T-cell (primary cell): Measurements from ENCODE around the gene CCL13. TPM values are rescaled to one million over a fixed set of nuclear protein-coding genes. Genes with fewer than 3 reads are reported as not detected.

ENCODE experiments used
- ATAC-seq, 4 experiments: fragments of 200-7000 bp in 3 of 4; fragments of 150-1000 bp in 1 of 4; cut with Tn5 transposase; replicated peaks in 1 of 4; 1 replicate in 3 of 4; 2 replicates in 1 of 4; pipeline ENCODE4 v1.10.0; 2021; ENCODE audit warnings: moderate library complexity in 3 of 4, mild to moderate bottlenecking in 2 of 4, moderate number of reproducible peaks in 1 of 4
- CTCF ChIA-PET, 2 donors: fragments of 300-600 bp; sonication (Branson Sonifier 250); formaldehyde crosslinking; loops; one replicate each; lab custom pipeline; 2022; ENCODE audit warnings: antibody characterized with exemption in 2 of 2; lab: Charles Lee
- POLR2A ChIA-PET, 2 donors: fragments of 300-600 bp; sonication (Branson Sonifier 250); formaldehyde crosslinking; loops; one replicate each; lab custom pipeline; 2022; ENCODE audit warnings: antibody characterized with exemption in 2 of 2; lab: Charles Lee
- DNase-seq, 35 experiments: peaks; one replicate each; pipeline versions ENCODE4 v3.0.0 to v3.0.0-alpha.2; 2013 to 2023
- H3K27ac ChIP-seq: one replicate; pipeline ENCODE4 v1.5.1; 2013; ENCODE audit warnings: low read length
- H3K27me3 ChIP-seq, 2 experiments: replicated peaks in 1 of 2; 1 replicate in 1 of 2; 2 replicates in 1 of 2; pipeline versions ENCODE4 v1.6.1 to v1.7.0; 2013; ENCODE audit warnings: low read length in 1 of 2, mixed read lengths in 1 of 2; ENCODE audit not compliant: control insufficient read depth in 2 of 2, insufficient read depth in 2 of 2; ENCODE audit errors: extremely low read depth in 1 of 2
- H3K36me3 ChIP-seq, 2 donors: 1 replicate in 1 of 2; 2 replicates in 1 of 2; pipeline versions ENCODE4 v1.6.1 to v1.7.0; 2013; ENCODE audit warnings: low read length in 1 of 2; ENCODE audit not compliant: control insufficient read depth in 2 of 2, insufficient read depth in 1 of 2; ENCODE audit errors: extremely low read depth in 1 of 2
- H3K4me1 ChIP-seq, 2 experiments: 1 replicate in 1 of 2; 2 replicates in 1 of 2; pipeline versions ENCODE4 v1.6.1 to v1.7.0; 2013; ENCODE audit warnings: low read length in 2 of 2, mixed read lengths in 1 of 2; ENCODE audit not compliant: insufficient read depth in 2 of 2, control insufficient read depth in 1 of 2; ENCODE audit errors: extremely low read depth in 1 of 2
- H3K4me3 ChIP-seq, 2 donors: 1 replicate in 1 of 2; 2 replicates in 1 of 2; pipeline versions ENCODE4 v1.5.1 to v1.7.0; 2013; ENCODE audit warnings: mild to moderate bottlenecking in 2 of 2, low read length in 1 of 2, moderate library complexity in 1 of 2; ENCODE audit not compliant: control insufficient read depth in 1 of 2; ENCODE audit errors: extremely low read depth in 1 of 2
- H3K9me3 ChIP-seq: 2 replicates; pipeline ENCODE4 v1.7.0; 2013
- H3K27ac Mint-ChIP-seq, 2 donors: one replicate each; pipeline ENCODE4 v1.8.0; 2020 to 2021; ENCODE audit warnings: mild to moderate bottlenecking in 2 of 2, mixed read lengths in 2 of 2
- H3K27me3 Mint-ChIP-seq, 2 donors: one replicate each; pipeline ENCODE4 v1.8.0; 2021 to 2022; ENCODE audit warnings: mixed read lengths in 2 of 2
- H3K36me3 Mint-ChIP-seq: one replicate; pipeline ENCODE4 v1.8.0; 2021; ENCODE audit warnings: mixed read lengths
- H3K4me1 Mint-ChIP-seq, 3 donors: one replicate each; pipeline ENCODE4 v1.8.0; 2020 to 2022; ENCODE audit warnings: mixed read lengths in 3 of 3, mild to moderate bottlenecking in 1 of 3
- H3K4me3 Mint-ChIP-seq, 3 donors: one replicate each; pipeline ENCODE4 v1.8.0; 2020 to 2022; ENCODE audit warnings: mild to moderate bottlenecking in 3 of 3, mixed read lengths in 3 of 3, moderate library complexity in 3 of 3
- H3K9me3 Mint-ChIP-seq, 3 donors: one replicate each; pipeline ENCODE4 v1.8.0; 2020 to 2022; ENCODE audit warnings: mixed read lengths in 3 of 3
- WGBS: methylation state at CpG from one replicate; pipeline ENCODE4 v1.1.5; 2013; ENCODE audit warnings: missing lambda C conversion rate; ENCODE audit not compliant: insufficient coverage; 5-methylcytosine and 5-hydroxymethylcytosine counted together
- total RNA-seq, 35 experiments: library from RNA in 6 of 35; stranded (reverse) in 6 of 35; fragments of 120-200 nt in 1 of 35; gene quantifications; one replicate each; pipeline versions ENCODE4 v1.2.1 to v1.2.4 and lab custom pipeline; 2013 to 2026

CCL13 gene
- total RNA-seq, 5 donors from 2014 or later (not counting 1 experiment from before 2014, with no cell fraction given): not detected

DNA sequence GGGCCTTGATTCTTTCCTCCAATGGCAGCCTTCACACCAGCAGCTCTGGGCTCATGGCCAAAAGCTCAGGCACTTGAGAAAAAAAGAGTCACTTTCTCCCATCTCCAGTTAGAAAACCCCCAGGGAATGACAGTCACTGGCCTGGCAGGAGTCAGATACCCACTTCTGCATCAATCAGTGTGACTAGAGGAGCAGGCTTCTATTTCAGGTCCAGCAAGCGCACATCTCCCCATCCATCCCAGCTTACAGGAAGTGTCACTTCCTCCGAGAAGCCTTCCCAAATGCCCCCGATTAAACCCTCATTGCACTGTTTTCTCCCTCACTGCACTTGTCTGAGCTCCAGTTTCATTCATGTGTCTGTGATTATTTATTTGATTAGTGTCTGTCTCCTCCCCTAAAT lies 37.1 kb downstream of the CCL13 start:
- H3K4me1 Mint-ChIP-seq: peaks cover 0 to 7% (median 3%) of the 10 kb centered on the region in 3 donors
- Histone ChIP-seq H3K4me1 (peaks cover 0 to 4% of the 10 kb centered on the region in 2 experiments), H3K27me3 (peaks cover 0 to 6% of the 10 kb centered on the region in 2 experiments), H3K9me3 (no peaks in the 10 kb centered on the region), H3K36me3 (no peaks in the 10 kb centered on the region), H3K4me3 (no peak overlapping the region), H3K27ac (no peak overlapping the region)
- no peaks in the 10 kb centered on the region for H3K9me3 Mint-ChIP-seq
- H3K27me3 Mint-ChIP-seq: peaks cover 8 to 16% of the 10 kb centered on the region in 2 donors
- POLR2A ChIA-PET: no interaction called here
- H3K4me3 Mint-ChIP-seq: no peak overlapping the region
- DNase-seq: no peak
- no peaks in the 10 kb centered on the region for H3K36me3 Mint-ChIP-seq
- no peak overlapping the region for H3K27ac Mint-ChIP-seq
- no CpG with 5 or more reads among the region's 3 CpGs for WGBS
- CTCF ChIA-PET: no interaction called here
- ATAC-seq: no peak

DNA sequence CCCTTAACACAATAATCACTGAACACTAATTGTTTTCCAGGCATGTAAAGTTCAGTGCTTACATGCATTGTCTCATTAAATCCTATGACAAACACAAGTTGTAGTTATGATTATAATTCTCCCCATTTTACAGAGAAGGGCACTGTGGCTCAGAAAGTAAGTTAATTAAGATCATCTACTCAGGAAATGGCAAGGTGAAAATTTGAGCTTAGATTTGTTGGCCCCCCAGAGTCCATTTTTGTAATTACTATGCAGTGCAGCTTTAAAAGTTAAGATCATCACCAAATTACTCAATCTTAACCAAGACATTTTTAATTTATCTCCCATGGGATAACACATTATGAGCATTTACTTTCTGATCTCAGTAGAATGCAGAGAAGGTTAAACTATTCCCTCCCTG lies 41.0 kb downstream of the CCL13 start:
- Mint-ChIP-seq H3K9me3 (no peaks in the 10 kb centered on the region), H3K27me3 (peaks cover 10 to 16% of the 10 kb centered on the region in 2 donors), H3K4me1 (peaks cover 0 to 2% (median 0%) of the 10 kb centered on the region in 3 donors), H3K27ac (no peak overlapping the region), H3K4me3 (no peak overlapping the region), H3K36me3 (no peaks in the 10 kb centered on the region)
- peaks cover 0 to 7% of the 10 kb centered on the region in 2 experiments for H3K27me3 ChIP-seq
- H3K36me3 ChIP-seq: no peaks in the 10 kb centered on the region
- H3K4me1 ChIP-seq: no peaks in the 10 kb centered on the region
- no peak for ATAC-seq
- no peak for DNase-seq
- POLR2A ChIA-PET: no interaction called here
- no peak overlapping the region for H3K27ac ChIP-seq
- CTCF ChIA-PET: no interaction called here
- H3K9me3 ChIP-seq: no peaks in the 10 kb centered on the region
- no peak overlapping the region for H3K4me3 ChIP-seq

DNA sequence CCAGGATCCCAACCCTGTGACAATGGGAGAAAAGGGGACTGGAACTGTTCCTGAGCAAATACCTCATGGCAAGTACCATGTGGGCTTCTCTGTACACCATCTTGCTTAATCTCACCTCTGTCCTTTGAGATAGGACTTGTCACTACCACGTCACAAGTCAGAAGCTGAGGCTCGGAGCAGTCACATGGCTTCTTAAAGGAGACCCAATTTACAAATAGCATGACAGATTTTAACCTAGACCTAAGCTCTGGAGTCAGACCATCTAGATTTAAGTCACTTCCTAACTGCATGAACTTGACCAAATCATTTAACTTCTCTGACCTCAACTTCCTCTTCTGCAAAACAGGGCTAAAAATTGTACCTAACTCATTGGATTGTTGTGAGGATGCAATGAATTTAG lies 42.7 kb downstream of the CCL13 start:
- no peak overlapping the region for H3K4me3 Mint-ChIP-seq
- H3K36me3 ChIP-seq: no peaks in the 10 kb centered on the region
- no peak for ATAC-seq
- no peaks in the 10 kb centered on the region for H3K36me3 Mint-ChIP-seq
- H3K9me3 ChIP-seq: no peaks in the 10 kb centered on the region
- WGBS: 33% methylated on average over 2 of the region's 2 CpGs
- POLR2A ChIA-PET: no interaction called here
- H3K4me1 Mint-ChIP-seq: peaks cover 0 to 2% (median 0%) of the 10 kb centered on the region in 3 donors
- H3K27ac ChIP-seq: no peak overlapping the region
- H3K27me3 ChIP-seq: peaks cover 0 to 7% of the 10 kb centered on the region in 2 experiments
- no peak for DNase-seq
- H3K4me3 ChIP-seq: no peak overlapping the region
- CTCF ChIA-PET: no interaction called here
- H3K27me3 Mint-ChIP-seq: peaks cover 10 to 14% of the 10 kb centered on the region in 2 donors
- no peak overlapping the region for H3K27ac Mint-ChIP-seq
- no peaks in the 10 kb centered on the region for H3K9me3 Mint-ChIP-seq
- H3K4me1 ChIP-seq: no peaks in the 10 kb centered on the region

DNA sequence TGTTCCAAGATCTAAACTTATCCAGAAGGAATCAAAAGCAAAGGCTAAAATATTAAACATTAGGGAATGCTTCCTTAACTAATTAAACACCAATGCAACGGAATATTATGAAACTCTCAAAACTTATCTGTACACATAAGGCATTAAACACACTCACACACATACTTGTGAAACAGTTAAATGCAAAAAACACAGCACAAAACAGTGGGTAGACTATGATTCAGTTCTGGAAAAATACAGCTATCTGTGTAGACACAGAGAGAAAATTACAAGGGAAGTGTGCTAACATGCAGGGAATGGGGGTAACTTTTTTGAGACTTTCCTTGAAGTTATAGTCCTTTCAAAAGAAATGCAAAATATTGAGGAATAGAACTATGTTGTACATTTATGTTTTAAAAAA lies 43.4 kb downstream of the CCL13 start:
- WGBS: no CpG with 5 or more reads among the region's 1 CpG
- no peaks in the 10 kb centered on the region for H3K36me3 ChIP-seq
- ChIA-PET POLR2A (interaction anchor here in 1 of 2 donors (0.7 kb wide), 1 partner anchor 28 kb away, joined by 3 read pairs; no protein-coding TSS in a partner anchor), CTCF (no interaction called here)
- ATAC-seq (no peak), DNase-seq (no peak)
- peaks cover 0 to 7% of the 10 kb centered on the region in 2 experiments for H3K27me3 ChIP-seq
- H3K4me1 Mint-ChIP-seq: peaks cover 0 to 2% (median 0%) of the 10 kb centered on the region in 3 donors
- no peaks in the 10 kb centered on the region for H3K4me1 ChIP-seq
- H3K4me3 Mint-ChIP-seq: no peak overlapping the region
- no peaks in the 10 kb centered on the region for H3K9me3 Mint-ChIP-seq
- H3K27ac Mint-ChIP-seq: no peak overlapping the region
- H3K4me3 ChIP-seq: no peak overlapping the region
- no peak overlapping the region for H3K27ac ChIP-seq
- no peaks in the 10 kb centered on the region for H3K9me3 ChIP-seq
- H3K27me3 Mint-ChIP-seq: peaks cover 10 to 13% of the 10 kb centered on the region in 2 donors
- H3K36me3 Mint-ChIP-seq: no peaks in the 10 kb centered on the region

DNA sequence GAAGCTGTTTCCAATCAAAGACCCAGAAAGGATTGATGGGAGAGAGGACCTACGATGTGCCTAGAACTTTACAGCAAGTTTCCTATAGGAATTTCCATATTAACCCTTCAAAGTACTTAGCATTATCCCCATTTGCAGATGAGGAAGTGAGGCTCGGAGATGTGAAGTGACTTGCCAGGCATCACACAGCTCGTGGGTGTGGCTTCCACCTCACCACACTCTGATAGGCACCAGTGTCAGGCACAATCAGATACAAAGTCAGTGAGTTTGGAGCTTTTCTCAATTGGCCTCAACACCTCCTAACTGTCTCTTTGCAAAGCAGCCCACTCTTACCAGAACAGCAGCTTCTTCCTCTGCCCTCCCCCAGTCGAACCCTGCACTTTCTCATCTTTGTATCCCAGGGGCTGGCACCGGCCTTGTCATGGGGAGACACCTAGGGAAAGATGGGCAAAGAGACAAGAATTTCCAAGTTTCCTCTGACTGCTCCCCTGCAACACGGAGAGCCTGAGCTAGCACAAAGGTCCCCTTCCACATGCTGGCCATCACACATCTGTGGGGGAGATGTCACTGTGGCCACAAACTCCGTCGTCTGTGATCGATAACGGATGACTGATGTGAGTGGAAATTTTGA lies 44.1 kb downstream of the CCL13 start:
- Mint-ChIP-seq H3K4me3 (no peak overlapping the region), H3K36me3 (no peaks in the 10 kb centered on the region), H3K27me3 (peaks cover 10 to 13% of the 10 kb centered on the region in 2 donors), H3K9me3 (no peaks in the 10 kb centered on the region), H3K27ac (no peak overlapping the region), H3K4me1 (peaks cover 0 to 2% (median 0%) of the 10 kb centered on the region in 3 donors)
- DNase-seq: no peak
- H3K36me3 ChIP-seq: no peaks in the 10 kb centered on the region
- no peak overlapping the region for H3K4me3 ChIP-seq
- peaks cover 0 to 7% of the 10 kb centered on the region in 2 experiments for H3K27me3 ChIP-seq
- no peaks in the 10 kb centered on the region for H3K9me3 ChIP-seq
- H3K4me1 ChIP-seq: no peaks in the 10 kb centered on the region
- ATAC-seq: no peak
- WGBS: 67% methylated on average over 2 of the region's 10 CpGs
- CTCF ChIA-PET: no interaction called here
- POLR2A ChIA-PET: no interaction called here
- no peak overlapping the region for H3K27ac ChIP-seq

DNA sequence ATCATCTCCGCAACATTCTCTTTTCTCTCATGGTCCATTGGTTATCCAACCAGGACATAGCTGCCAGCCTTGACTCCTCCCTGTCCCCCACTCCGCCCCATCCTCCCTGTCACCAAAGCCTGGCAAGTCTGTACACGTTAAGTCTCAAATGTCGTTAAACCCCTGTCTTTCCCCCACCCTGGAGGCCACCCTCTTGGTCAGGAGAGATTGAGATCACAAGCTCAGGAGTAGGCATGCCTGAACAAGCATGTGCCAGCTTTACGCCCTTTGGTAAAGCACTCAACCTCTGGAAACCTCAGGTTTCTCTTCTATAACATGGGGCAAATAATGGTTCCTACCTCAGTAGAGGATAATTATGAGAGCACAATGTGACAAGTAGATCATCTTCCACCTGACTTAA lies 44.9 kb downstream of the CCL13 start:
- Mint-ChIP-seq H3K36me3 (no peaks in the 10 kb centered on the region), H3K9me3 (no peaks in the 10 kb centered on the region), H3K27me3 (peaks cover 10 to 13% of the 10 kb centered on the region in 2 donors), H3K27ac (no peak overlapping the region), H3K4me1 (peaks cover 0 to 2% (median 0%) of the 10 kb centered on the region in 3 donors), H3K4me3 (no peak overlapping the region)
- DNase-seq (no peak), ATAC-seq (no peak)
- Histone ChIP-seq H3K4me1 (no peaks in the 10 kb centered on the region), H3K9me3 (no peaks in the 10 kb centered on the region), H3K27me3 (peaks cover 0 to 7% of the 10 kb centered on the region in 2 experiments), H3K27ac (no peak overlapping the region), H3K4me3 (no peak overlapping the region), H3K36me3 (no peaks in the 10 kb centered on the region)
- WGBS: 96% methylated on average over 4 of the region's 5 CpGs
- POLR2A ChIA-PET: no interaction called here
- CTCF ChIA-PET: no interaction called here
